ENCODE results near the gene SRSF11.

GRCh38 chr1:70205071-70205433, 16.1 kb upstream of the SRSF11 start:
- TF ChIP-seq POLR2A (IDR thresholded peaks at IDR 0.05) (no peak), CTCF (IDR thresholded peaks at IDR 0.05) (no peak)
